Type B pancreatic cell (in vitro differentiated cells): Measurements from ENCODE around the gene CDK5R1. TPM values are rescaled to one million over a fixed set of nuclear protein-coding genes. Genes with fewer than 3 reads are reported as not detected.

Source experiments
- DNase-seq: peaks from one replicate; pipeline ENCODE4 v3.0.0; 2021; ENCODE audit warnings: mixed read lengths; ENCODE audit not compliant: unreplicated experiment; ENCODE audit errors: extremely low spot score
- H3K27ac Mint-ChIP-seq: 2 replicates; pipeline ENCODE4 v1.8.0; 2021; ENCODE audit warnings: mild to moderate bottlenecking, mixed read lengths
- H3K27me3 Mint-ChIP-seq: 2 replicates; pipeline ENCODE4 v1.8.0; 2021; ENCODE audit warnings: mixed read lengths
- H3K36me3 Mint-ChIP-seq: 2 replicates; pipeline ENCODE4 v1.8.0; 2021; ENCODE audit warnings: mixed read lengths
- H3K4me1 Mint-ChIP-seq: one replicate; pipeline ENCODE4 v1.8.0; 2021; ENCODE audit warnings: mixed read lengths; ENCODE audit not compliant: unreplicated experiment
- H3K4me3 Mint-ChIP-seq: 2 replicates; pipeline ENCODE4 v1.8.0; 2021; ENCODE audit warnings: mild to moderate bottlenecking, mixed read lengths
- H3K9me3 Mint-ChIP-seq: 2 replicates; pipeline ENCODE4 v1.8.0; 2021; ENCODE audit warnings: mixed read lengths
- total RNA-seq: library from RNA; stranded (reverse); gene quantifications from 2 replicates; pipeline ENCODE4 v1.2.1, GENCODE V29; 2021; ENCODE audit warnings: low replicate concordance
- TF ChIP-seq, protein P1 (sequence below): fragments of 200-600 bp; sonication (generic); conservative IDR thresholded peaks from 2 replicates; pipeline ENCODE4 v1.5.0; 2021; ENCODE audit warnings: antibody characterized with exemption, mild to moderate bottlenecking

The CDK5R1 gene
- total RNA-seq, 1 donor from 2014 or later: 9.7 TPM

DNA sequence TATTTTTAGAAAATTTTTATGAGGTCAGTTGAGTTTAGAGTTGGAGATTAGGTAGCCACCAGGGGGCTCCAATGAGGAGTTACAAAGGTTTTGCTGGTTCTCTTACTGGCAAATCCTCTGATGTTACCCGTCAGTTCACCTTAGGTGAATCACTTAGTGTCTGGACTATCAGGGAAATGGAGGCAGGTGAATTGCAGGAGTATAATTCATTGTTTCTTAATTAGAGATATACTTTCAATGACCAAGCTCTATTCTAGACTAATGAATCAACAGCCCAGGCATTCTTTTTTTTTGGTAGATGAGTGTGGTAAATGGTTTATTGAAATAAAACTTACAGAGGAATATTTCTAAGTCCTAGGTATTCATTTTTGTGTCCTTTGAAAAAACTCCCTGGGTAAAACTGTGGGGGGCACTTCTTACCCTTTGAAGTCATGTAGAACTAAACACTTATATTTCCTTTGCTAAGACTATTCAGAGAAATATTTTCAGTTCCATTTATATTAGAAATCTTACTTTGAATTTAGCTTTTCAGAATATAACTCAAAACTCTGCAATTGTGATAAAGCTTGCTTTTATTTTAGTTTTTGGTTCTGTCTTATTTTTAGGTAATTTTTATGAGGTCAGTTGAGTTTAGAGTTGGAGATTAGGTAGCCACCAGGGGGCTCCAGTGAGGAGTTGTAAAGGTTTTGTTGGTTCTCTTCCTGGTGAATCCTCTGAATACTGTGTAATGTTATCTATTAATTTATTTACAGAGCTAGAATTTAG lies 24.8 kb upstream of the CDK5R1 start:
- DNase-seq: no peak
- Mint-ChIP-seq H3K4me3 (no peak overlapping the region), H3K9me3 (no peaks in the 10 kb centered on the region), H3K27me3 (no peaks in the 10 kb centered on the region), H3K4me1 (no peaks in the 10 kb centered on the region), H3K27ac (peak overlapping the region; percentile 17), H3K36me3 (peaks cover 38% of the 10 kb centered on the region)
- TF ChIP-seq, protein P1, sequence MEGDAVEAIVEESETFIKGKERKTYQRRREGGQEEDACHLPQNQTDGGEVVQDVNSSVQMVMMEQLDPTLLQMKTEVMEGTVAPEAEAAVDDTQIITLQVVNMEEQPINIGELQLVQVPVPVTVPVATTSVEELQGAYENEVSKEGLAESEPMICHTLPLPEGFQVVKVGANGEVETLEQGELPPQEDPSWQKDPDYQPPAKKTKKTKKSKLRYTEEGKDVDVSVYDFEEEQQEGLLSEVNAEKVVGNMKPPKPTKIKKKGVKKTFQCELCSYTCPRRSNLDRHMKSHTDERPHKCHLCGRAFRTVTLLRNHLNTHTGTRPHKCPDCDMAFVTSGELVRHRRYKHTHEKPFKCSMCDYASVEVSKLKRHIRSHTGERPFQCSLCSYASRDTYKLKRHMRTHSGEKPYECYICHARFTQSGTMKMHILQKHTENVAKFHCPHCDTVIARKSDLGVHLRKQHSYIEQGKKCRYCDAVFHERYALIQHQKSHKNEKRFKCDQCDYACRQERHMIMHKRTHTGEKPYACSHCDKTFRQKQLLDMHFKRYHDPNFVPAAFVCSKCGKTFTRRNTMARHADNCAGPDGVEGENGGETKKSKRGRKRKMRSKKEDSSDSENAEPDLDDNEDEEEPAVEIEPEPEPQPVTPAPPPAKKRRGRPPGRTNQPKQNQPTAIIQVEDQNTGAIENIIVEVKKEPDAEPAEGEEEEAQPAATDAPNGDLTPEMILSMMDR: peak; percentile 76

DNA sequence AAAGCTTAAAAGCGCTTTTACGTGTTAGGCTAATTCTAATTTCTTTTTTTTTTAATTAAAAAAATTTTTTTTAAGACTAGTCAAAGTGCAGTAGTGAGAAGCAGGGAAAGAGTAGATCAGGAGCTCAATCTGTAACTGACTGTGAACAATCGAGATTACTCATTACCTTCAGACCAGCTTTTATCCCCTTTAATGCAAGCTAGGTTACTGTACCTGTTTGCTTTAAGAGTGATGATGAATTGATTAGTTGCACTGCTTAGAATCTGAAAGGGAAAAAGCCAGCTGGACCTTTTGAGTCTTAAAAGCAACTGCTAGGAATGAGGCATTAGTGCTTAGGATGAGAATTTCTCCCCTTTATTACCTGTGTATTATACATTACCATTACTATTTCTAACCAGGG lies 23.5 kb upstream of the CDK5R1 start:
- Mint-ChIP-seq H3K27me3 (no peaks in the 10 kb centered on the region), H3K4me1 (no peaks in the 10 kb centered on the region), H3K27ac (no peak overlapping the region), H3K36me3 (peaks cover 36% of the 10 kb centered on the region), H3K4me3 (no peak overlapping the region), H3K9me3 (no peaks in the 10 kb centered on the region)
- DNase-seq: no peak
- TF ChIP-seq, protein P1: no peak

DNA sequence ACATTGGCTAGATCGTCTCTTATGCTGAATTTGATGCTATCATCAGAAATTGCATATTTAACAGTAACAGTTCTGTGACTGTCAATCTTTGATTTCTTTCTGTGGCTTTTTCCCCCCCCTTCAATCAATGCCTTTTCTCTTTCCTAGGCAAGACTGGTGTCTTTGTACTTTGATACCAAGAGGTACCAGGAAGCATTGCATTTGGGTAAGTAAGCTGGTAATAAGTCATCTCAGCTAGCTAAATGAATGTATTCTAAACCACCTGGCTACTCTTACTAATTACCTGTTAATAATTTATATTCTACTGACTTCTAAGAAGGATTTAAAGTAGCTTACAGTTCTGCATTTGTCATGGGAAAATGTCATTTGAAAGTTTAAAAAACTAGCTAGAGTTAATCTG lies 22.4 kb upstream of the CDK5R1 start:
- H3K4me3 Mint-ChIP-seq: no peak overlapping the region
- TF ChIP-seq, protein P1: no peak
- no peaks in the 10 kb centered on the region for H3K27me3 Mint-ChIP-seq
- DNase-seq: no peak
- peaks cover 34% of the 10 kb centered on the region for H3K36me3 Mint-ChIP-seq
- no peaks in the 10 kb centered on the region for H3K9me3 Mint-ChIP-seq
- H3K4me1 Mint-ChIP-seq: no peaks in the 10 kb centered on the region
- no peak overlapping the region for H3K27ac Mint-ChIP-seq

DNA sequence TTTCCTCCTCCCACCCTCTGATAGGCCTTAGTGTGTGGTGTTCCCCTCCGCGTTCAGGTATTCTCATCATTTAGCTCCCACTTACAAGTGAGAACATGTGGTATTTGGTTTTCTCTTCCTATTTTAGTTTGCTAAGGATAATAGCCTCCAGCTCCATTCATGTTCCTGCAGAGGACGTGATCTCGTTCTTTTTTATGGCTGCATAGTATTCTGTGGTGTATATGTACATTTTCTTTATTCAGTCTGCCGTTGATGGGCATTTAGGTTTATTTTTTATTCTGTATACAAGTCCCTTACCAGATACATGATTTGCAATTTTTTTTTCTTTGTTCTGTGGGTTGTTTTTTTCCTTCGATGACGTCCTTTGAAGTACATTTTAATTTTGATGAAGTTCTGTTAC lies 18.8 kb upstream of the CDK5R1 start:
- DNase-seq: no peak
- no peaks in the 10 kb centered on the region for H3K4me1 Mint-ChIP-seq
- H3K36me3 Mint-ChIP-seq: peaks cover 31% of the 10 kb centered on the region
- no peaks in the 10 kb centered on the region for H3K9me3 Mint-ChIP-seq
- H3K4me3 Mint-ChIP-seq: no peak overlapping the region
- no peak overlapping the region for H3K27ac Mint-ChIP-seq
- no peaks in the 10 kb centered on the region for H3K27me3 Mint-ChIP-seq
- TF ChIP-seq, protein P1: no peak

DNA sequence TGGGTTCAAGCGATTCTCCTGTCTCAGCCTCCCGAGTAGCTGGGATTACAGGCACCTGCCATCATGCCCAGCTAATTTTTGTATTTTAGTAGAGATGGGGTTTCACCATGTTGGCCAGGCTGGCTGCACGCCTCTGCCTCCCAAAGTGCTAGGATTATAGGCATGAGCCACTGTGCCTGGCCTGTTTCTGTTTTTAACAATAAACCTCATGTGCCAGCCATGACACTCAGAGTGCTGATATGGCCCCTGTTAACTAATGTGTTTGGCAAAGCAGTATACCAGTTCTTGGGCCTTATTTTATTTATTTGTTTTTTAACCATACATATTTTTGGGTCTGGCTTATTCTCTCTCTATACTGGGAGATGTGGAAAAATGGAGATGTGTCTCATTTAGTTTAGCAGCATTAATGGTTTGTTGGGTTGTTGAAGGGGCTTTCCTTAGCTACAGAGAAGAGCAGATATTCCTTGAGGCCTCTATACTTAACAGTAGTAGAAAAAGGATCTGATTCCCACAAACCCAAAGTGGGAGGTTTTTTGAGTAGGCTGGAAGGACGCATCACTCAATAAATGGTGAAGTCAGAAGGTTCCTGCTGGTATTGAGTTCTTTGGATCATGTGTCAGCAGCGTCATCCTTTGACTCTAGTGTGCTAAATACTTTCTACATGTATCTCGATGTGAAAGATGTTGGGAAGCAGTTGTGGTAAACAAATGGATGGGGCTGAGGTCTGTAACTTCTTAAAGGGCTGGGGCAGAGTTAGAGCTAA lies 16.2 kb upstream of the CDK5R1 start:
- Mint-ChIP-seq H3K4me3 (no peak overlapping the region), H3K36me3 (peaks cover 41% of the 10 kb centered on the region), H3K27ac (no peak overlapping the region), H3K27me3 (no peaks in the 10 kb centered on the region), H3K4me1 (no peaks in the 10 kb centered on the region), H3K9me3 (no peaks in the 10 kb centered on the region)
- TF ChIP-seq, protein P1: no peak
- no peak for DNase-seq
